ENCODE measurements around the gene WDR49.
"Not testable (repeated sequence)": the region's sequence is repeated elsewhere in the genome, so short reads cannot be mapped to it uniquely, and the experiment has no call there.

The WDR49 gene

GRCh38 chr3:167631471-167631870, 22.3 kb downstream of the WDR49 start:
- DNase-seq (ENCODE audit: insufficient read length, low spot score) (no peak), FAIRE-seq (no peak)
- no peak for TF ChIP-seq CTCF (IDR thresholded peaks at IDR 0.05; ENCODE audit: insufficient read depth, missing control alignments)

GRCh38 chr3:167626490-167626889, 27.3 kb downstream of the WDR49 start:
- TF ChIP-seq CTCF (IDR thresholded peaks at IDR 0.05; ENCODE audit: insufficient read depth, missing control alignments), result no peak
- DNase-seq (ENCODE audit: insufficient read length, low spot score), result no peak
- FAIRE-seq, result no peak

- DNase-seq (ENCODE audit: insufficient read length, low spot score), result no peak
- no peak for TF ChIP-seq CTCF (IDR thresholded peaks at IDR 0.05; ENCODE audit: insufficient read depth, missing control alignments)
- FAIRE-seq, result peak; percentile 11
These were observed 38.7 kb downstream of the WDR49 start for GRCh38 chr3:167615030-167615429.

- FAIRE-seq; DNase-seq (ENCODE audit: insufficient read length, low spot score): not testable (repeated sequence)
These were observed 39.5 kb downstream of the WDR49 start for GRCh38 chr3:167614196-167614595.

- TF ChIP-seq CTCF (IDR thresholded peaks at IDR 0.05; ENCODE audit: insufficient read depth, missing control alignments), result no peak
- FAIRE-seq (no peak), DNase-seq (ENCODE audit: insufficient read length, low spot score) (no peak)
These were observed 42.0 kb downstream of the WDR49 start for GRCh38 chr3:167611718-167612117.

GRCh38 chr3:167609156-167609555, 44.6 kb downstream of the WDR49 start:
- TF ChIP-seq CTCF (IDR thresholded peaks at IDR 0.05; ENCODE audit: insufficient read depth, missing control alignments), result no peak
- FAIRE-seq, result no peak

GRCh38 chr3:167606836-167607235, 46.9 kb downstream of the WDR49 start:
- DNase-seq (ENCODE audit: insufficient read length, low spot score), result no peak
- no peak for TF ChIP-seq CTCF (IDR thresholded peaks at IDR 0.05; ENCODE audit: insufficient read depth, missing control alignments)
- FAIRE-seq, result no peak

More at GRCh38 chr3:167609156-167609555, 44.6 kb downstream of the WDR49 start:
- no peak for DNase-seq (ENCODE audit: insufficient read length, low spot score)

GRCh38 chr3:167605871-167606270, 47.9 kb downstream of the WDR49 start:
- TF ChIP-seq CTCF (IDR thresholded peaks at IDR 0.05; ENCODE audit: insufficient read depth, missing control alignments), result no peak
- FAIRE-seq (no peak), DNase-seq (ENCODE audit: insufficient read length, low spot score) (no peak)

Data from D721Med (cell line).